GM10266 (cell line): ENCODE data around the gene CIB1.

Experiments
- DNase-seq: peaks from one replicate; pipeline ENCODE4 v3.0.0; 2012; ENCODE audit errors: extremely low spot score
- CTCF ChIP-seq: IDR thresholded peaks from 2 replicates; pipeline ENCODE4 v1.5.1; 2012; ENCODE audit warnings: mild to moderate bottlenecking, low read depth; ENCODE audit not compliant: control insufficient read depth, insufficient read depth; ENCODE audit errors: missing control alignments

CIB1 gene

GRCh38 chr15:90212221-90213098, 21.3 kb downstream of the CIB1 start:
- no peak for DNase-seq
- TF ChIP-seq CTCF, result no peak

GRCh38 chr15:90211440-90212143, 22.1 kb downstream of the CIB1 start:
- DNase-seq, result no peak
- no peak for TF ChIP-seq CTCF

- no peak for DNase-seq
Measured at GRCh38 chr15:90211009-90211408, 22.7 kb downstream of the CIB1 start.

GRCh38 chr15:90210593-90210992, 23.1 kb downstream of the CIB1 start:
- no peak for TF ChIP-seq CTCF
- DNase-seq, result no peak

More at GRCh38 chr15:90211009-90211408, 22.7 kb downstream of the CIB1 start:
- TF ChIP-seq CTCF, result no peak

GRCh38 chr15:90209591-90209990, 24.1 kb downstream of the CIB1 start:
- DNase-seq, result peak; percentile 73
- TF ChIP-seq CTCF, result no peak

GRCh38 chr15:90208356-90208755, 25.4 kb downstream of the CIB1 start:
- no peak for DNase-seq
- TF ChIP-seq CTCF, result no peak

GRCh38 chr15:90207252-90207651, 26.5 kb downstream of the CIB1 start:
- DNase-seq, result no peak
- no peak for TF ChIP-seq CTCF
